Naive thymus-derived CD8-positive, alpha-beta T cell (primary cell): Measurements from ENCODE around the gene SLC25A27. TPM values are rescaled to one million over a fixed set of nuclear protein-coding genes. Genes with fewer than 3 reads are reported as not detected.
A peak's percentile ranks its signal among the peaks of the same experiment; 100 is the strongest.

Source experiments
- ATAC-seq, 2 donors: fragments of 150-1000 bp; cut with Tn5 transposase in 1 of 2; sonication (Bioruptor Pico), chemical (Tn5 transposase) in 1 of 2; 1 replicate in 1 of 2; 2 replicates in 1 of 2; pipeline ENCODE4 v1.10.0; 2021; ENCODE audit warnings: mild to moderate bottlenecking in 2 of 2, moderate library complexity in 2 of 2
- POLR2A ChIA-PET: fragments of 350-600 bp; sonication (Branson Sonifier 250); formaldehyde crosslinking; loops from one replicate; lab custom pipeline; 2021; ENCODE audit warnings: antibody characterized with exemption; lab: Charles Lee
- DNase-seq, 10 donors: peaks; one replicate each; pipeline versions ENCODE4 v3.0.0 to v3.0.0-alpha.2; 2020 to 2022
- H3K27ac Mint-ChIP-seq, 10 donors: one replicate each; pipeline ENCODE4 v1.8.0; 2020 to 2022; ENCODE audit warnings: mild to moderate bottlenecking in 10 of 10, mixed read lengths in 10 of 10, moderate library complexity in 4 of 10, inconsistent platforms in 1 of 10
- H3K27me3 Mint-ChIP-seq, 5 donors: one replicate each; pipeline ENCODE4 v1.8.0; 2021 to 2022; ENCODE audit warnings: mixed read lengths in 5 of 5
- H3K36me3 Mint-ChIP-seq, 3 donors: one replicate each; pipeline ENCODE4 v1.8.0; 2020 to 2022; ENCODE audit warnings: mixed read lengths in 3 of 3, mild to moderate bottlenecking in 2 of 3, inconsistent platforms in 1 of 3
- H3K4me1 Mint-ChIP-seq, 4 donors: one replicate each; pipeline ENCODE4 v1.8.0; 2021 to 2022; ENCODE audit warnings: mixed read lengths in 4 of 4
- H3K4me3 Mint-ChIP-seq, 10 donors: one replicate each; pipeline ENCODE4 v1.8.0; 2020 to 2022; ENCODE audit warnings: mild to moderate bottlenecking in 10 of 10, mixed read lengths in 10 of 10, moderate library complexity in 6 of 10, inconsistent platforms in 1 of 10
- H3K9me3 Mint-ChIP-seq, 9 donors: one replicate each; pipeline ENCODE4 v1.8.0; 2020 to 2022; ENCODE audit warnings: mixed read lengths in 9 of 9, mild to moderate bottlenecking in 3 of 9, inconsistent platforms in 1 of 9, moderate library complexity in 1 of 9
- polyA plus RNA-seq, 3 donors: library from polyadenylated mRNA; unstranded; fragments of 300-500 nt; fragmentation: Illumina TruSeq; gene quantifications; one replicate each; pipeline ENCODE4 v1.2.3, GENCODE V29; 2021
- total RNA-seq, 8 experiments: library from RNA in 2 of 8; stranded (reverse) in 2 of 8; gene quantifications; one replicate each; pipeline ENCODE4 v1.2.3 and lab custom pipeline; 2021 to 2026

The SLC25A27 gene
- total RNA-seq (1 to 10 TPM; 5.2 to 9.2 TPM), polyA plus RNA-seq (not detected), total RNA-seq (lab: John Stamatoyannopoulos, UW) (0.19 to 4.3 (median 1.6) reads per million in 6 experiments)

DNA sequence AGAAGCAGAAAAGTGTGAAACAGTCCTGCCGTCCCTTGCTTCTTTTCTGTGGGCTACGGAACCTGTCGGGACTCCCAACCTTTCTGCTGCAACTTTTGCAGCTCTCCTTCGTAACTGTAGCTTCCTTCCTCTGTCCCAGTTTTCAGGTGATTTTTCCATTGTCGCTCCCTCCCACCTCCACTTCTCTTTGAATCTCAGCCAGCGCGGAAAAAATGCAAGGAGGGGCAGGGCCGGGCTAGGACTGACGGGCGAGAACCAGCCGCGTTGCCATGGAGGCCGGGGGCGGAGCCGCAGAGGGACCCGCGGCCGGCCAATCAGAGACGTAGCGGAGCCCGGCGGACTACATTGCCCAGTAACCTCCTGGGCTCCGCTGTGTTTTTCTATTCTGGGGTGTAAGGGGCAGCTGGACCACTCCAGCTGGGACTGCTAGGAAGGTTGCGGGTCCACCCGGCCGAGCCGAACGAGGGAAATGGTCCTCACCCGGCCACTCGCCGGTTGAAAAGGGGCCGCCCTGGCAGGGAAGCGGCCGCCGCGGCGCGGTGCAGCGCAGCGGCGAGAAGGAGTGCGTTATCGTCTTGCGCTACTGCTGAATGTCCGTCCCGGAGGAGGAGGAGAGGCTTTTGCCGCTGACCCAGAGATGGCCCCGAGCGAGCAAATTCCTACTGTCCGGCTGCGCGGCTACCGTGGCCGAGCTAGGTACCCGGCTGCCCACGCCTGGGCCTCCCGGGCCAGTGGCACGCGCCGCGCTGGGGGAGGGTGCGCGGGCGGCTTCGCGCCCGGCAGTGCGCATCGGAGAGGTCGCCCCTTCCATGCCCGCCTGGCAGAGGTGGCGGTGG lies at the start of gene SLC25A27, which contains the start of gene CYP39A1:
TSS of gene SLC25A27 (plus strand) at position 373 of the 836 bp plus-strand sequence. CDS start at position 591, 218 bp downstream.
TSS of gene CYP39A1 (minus strand) at position 216 of the 836 bp plus-strand sequence. CDS start 236 bp downstream, outside the sequence.
- DNase-seq (peak; percentile 57 to 86 (median 70)), ATAC-seq (peak; percentile 97 to 98)
- Mint-ChIP-seq H3K9me3 (peaks cover 0 to 2% (median 0%) of the 10 kb centered on the region in 9 donors), H3K27ac (peak within 1 kb of the TSS in 6 of 10 donors; percentile 1 to 67 (median 56)), H3K4me1 (peaks cover 11 to 19% (median 15%) of the 10 kb centered on the region in 4 donors), H3K27me3 (peaks cover 28 to 55% (median 30%) of the 10 kb centered on the region in 5 donors), H3K4me3 (peak within 1 kb of the TSS; percentile 82 to 96 (median 91)), H3K36me3 (peaks cover 0 to 4% (median 0%) of the 10 kb centered on the region in 3 donors)
- POLR2A ChIA-PET, result no interaction called here

DNA sequence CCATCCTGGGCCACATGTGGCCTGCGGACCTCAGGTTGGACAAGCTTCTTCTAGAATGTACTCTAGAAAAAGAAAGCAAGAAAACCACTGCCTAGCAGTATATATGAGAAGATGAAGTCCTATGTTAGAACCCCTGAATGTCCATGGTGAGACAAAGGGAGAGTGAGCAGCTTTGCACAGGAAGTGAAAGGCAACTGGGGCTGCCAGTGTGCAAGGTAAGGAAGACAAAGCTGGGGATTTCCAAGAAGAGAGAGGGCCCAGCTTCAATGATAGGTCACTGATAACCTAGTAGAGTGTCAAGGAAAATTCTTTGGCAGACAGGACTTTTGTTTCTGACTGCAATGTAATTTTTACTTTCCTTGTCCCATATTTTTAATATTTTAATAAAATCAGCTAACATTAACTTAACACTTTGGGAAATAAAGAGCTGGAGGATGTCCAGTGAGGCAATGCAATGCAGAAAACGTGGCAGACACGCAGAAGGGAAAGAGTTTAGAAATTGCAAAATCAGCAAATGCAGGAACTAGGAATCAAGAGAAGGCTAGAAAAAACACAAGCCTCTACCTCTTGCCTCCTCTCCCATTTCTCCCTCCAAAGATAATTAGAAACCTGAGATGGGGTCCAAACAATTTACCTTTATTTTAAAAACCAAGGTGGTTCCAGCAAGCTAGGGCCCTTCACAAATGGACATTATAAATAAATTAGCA lies 47.5 kb upstream of the SLC25A27 start:
- H3K9me3 Mint-ChIP-seq, result no peaks in the 10 kb centered on the region
- DNase-seq, result no peak
- ATAC-seq, result no peak
- H3K4me1 Mint-ChIP-seq, result no peaks in the 10 kb centered on the region
- peaks cover 12 to 22% (median 15%) of the 10 kb centered on the region in 5 donors for H3K27me3 Mint-ChIP-seq
- no peak overlapping the region for H3K27ac Mint-ChIP-seq
- H3K36me3 Mint-ChIP-seq, result no peaks in the 10 kb centered on the region
- no peak overlapping the region for H3K4me3 Mint-ChIP-seq
- POLR2A ChIA-PET, result no interaction called here

- POLR2A ChIA-PET, result no interaction called here
- peaks cover 6 to 15% (median 7%) of the 10 kb centered on the region in 5 donors for H3K27me3 Mint-ChIP-seq
- H3K9me3 Mint-ChIP-seq, result no peaks in the 10 kb centered on the region
- H3K4me3 Mint-ChIP-seq, result no peak overlapping the region
- H3K27ac Mint-ChIP-seq, result no peak overlapping the region
- ATAC-seq, result no peak
- no peak for DNase-seq
- H3K36me3 Mint-ChIP-seq, result no peaks in the 10 kb centered on the region
- H3K4me1 Mint-ChIP-seq, result no peaks in the 10 kb centered on the region
Observed at GRCh38 chr6:46606338-46606737, 46.4 kb upstream of the SLC25A27 start.

DNA sequence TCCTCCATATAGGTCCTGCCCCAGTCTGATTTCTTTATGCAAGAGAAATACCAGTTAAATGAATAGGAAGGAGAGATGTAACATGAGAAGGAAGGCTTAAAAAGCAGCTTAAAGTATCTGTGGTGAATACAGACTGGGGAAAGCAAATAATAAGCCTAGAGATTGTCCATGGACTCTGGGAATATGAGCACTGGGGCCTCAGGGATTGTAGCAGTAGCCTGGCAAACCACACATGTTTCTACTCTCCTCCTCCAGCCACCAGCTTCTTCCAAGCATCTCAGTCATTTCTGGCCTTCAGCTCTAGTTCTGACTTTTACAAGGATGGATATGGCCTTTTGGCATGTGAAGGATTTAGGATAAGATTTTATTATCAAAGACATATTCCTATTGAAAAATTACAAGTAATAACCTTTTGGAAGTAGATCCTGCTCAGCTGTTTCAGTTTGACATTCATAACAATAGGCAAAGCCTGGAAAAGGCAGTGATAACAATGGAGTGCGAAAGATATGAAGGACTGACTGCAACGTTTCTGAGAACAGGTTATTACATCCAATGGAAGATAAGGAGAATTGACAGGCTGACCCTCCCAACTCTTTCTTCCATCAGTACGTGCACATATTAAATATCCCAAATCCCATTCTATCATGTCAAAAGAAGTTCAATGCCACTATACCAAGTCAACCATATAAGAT lies 41.8 kb upstream of the SLC25A27 start:
- peaks cover 8 to 20% (median 10%) of the 10 kb centered on the region in 5 donors for H3K27me3 Mint-ChIP-seq
- POLR2A ChIA-PET, result no interaction called here
- no peak overlapping the region for H3K27ac Mint-ChIP-seq
- no peaks in the 10 kb centered on the region for H3K4me1 Mint-ChIP-seq
- no peak overlapping the region for H3K4me3 Mint-ChIP-seq
- DNase-seq, result no peak
- H3K9me3 Mint-ChIP-seq, result no peaks in the 10 kb centered on the region
- ATAC-seq, result no peak
- H3K36me3 Mint-ChIP-seq, result no peaks in the 10 kb centered on the region

DNA sequence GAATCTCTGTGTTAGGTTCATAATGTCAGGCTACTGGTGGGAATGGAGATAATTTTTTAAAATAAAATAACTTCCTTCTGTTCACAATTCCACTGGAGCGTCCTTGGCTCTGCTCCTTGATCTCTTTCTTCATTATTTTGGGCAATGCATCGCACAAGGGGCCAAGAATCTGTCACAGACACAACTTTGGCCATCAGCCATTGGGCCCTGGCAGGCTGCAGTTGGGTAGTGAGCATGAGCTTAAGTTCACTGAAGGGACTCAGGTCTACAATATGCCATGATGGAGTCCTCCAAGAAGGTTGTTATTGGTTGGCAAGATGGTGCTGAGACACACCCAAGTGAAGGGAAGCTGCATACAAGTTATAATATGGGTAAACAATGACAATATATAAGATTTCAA lies 40.1 kb upstream of the SLC25A27 start:
- ATAC-seq, result no peak
- H3K9me3 Mint-ChIP-seq, result no peaks in the 10 kb centered on the region
- POLR2A ChIA-PET, result no interaction called here

GRCh38 chr6:46618726-46619125 lies 34.0 kb upstream of the SLC25A27 start:
- peaks cover 16 to 29% (median 25%) of the 10 kb centered on the region in 5 donors for H3K27me3 Mint-ChIP-seq
- no peaks in the 10 kb centered on the region for H3K4me1 Mint-ChIP-seq

More for the DNA sequence above, 40.1 kb upstream of the SLC25A27 start:
- Mint-ChIP-seq H3K4me3 (no peak overlapping the region), H3K4me1 (no peaks in the 10 kb centered on the region), H3K27ac (no peak overlapping the region), H3K27me3 (peaks cover 16 to 26% (median 19%) of the 10 kb centered on the region in 5 donors), H3K36me3 (no peaks in the 10 kb centered on the region)
- DNase-seq, result no peak

DNA sequence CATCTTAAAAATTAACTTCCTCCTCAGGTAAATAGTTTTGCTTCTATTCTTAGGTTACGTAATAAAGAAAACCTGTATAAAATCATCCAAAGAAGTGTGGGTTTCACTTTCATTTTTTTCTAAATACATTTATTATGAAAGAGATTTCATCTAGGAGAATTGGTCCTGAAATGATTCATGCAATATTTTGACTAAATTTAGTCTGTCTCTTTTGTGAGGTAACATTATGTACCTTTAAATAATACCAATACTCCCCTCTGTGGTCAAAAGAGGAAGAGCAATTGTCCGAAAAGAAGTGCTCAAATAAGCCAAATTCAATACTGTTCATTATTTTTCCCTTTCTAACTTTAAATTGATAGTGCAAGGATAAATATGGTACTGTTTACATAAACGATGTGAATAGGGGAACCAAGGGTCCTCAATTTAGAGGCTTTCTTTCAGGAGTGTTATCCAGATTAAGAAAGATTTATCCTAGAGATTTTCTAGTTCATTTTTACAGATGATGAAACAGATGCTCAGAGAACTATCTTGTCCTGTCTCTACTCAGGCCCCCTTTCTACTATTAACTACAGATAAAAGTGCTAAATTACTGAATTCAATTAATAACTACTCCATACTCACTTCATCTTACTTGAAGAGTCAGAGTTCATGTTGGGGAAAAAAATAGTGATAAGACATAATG lies 26.4 kb upstream of the SLC25A27 start:
- POLR2A ChIA-PET, result no interaction called here
- no peaks in the 10 kb centered on the region for H3K9me3 Mint-ChIP-seq
- peaks cover 0 to 5% (median 2%) of the 10 kb centered on the region in 4 donors for H3K4me1 Mint-ChIP-seq

More at GRCh38 chr6:46618726-46619125, 34.0 kb upstream of the SLC25A27 start:
- no peak for DNase-seq
- no peak overlapping the region for H3K27ac Mint-ChIP-seq
- H3K4me3 Mint-ChIP-seq, result no peak overlapping the region
- no peak for ATAC-seq
- H3K9me3 Mint-ChIP-seq, result peaks cover 0 to 1% (median 0%) of the 10 kb centered on the region in 9 donors
- POLR2A ChIA-PET, result no interaction called here
- H3K36me3 Mint-ChIP-seq, result no peaks in the 10 kb centered on the region

GRCh38 chr6:46626976-46627375 lies 25.8 kb upstream of the SLC25A27 start:
- peaks cover 0 to 5% (median 2%) of the 10 kb centered on the region in 4 donors for H3K4me1 Mint-ChIP-seq
- peaks cover 0 to 11% (median 8%) of the 10 kb centered on the region in 5 donors for H3K27me3 Mint-ChIP-seq
- H3K9me3 Mint-ChIP-seq, result no peaks in the 10 kb centered on the region
- DNase-seq (no peak), ATAC-seq (no peak)
- POLR2A ChIA-PET, result no interaction called here
- no peak overlapping the region for H3K27ac Mint-ChIP-seq
- H3K36me3 Mint-ChIP-seq, result no peaks in the 10 kb centered on the region
- H3K4me3 Mint-ChIP-seq, result no peak overlapping the region

More for the DNA sequence above, 26.4 kb upstream of the SLC25A27 start:
- DNase-seq, result peak in 3 of 10 donors; percentile 12 to 18 (median 13)
- peaks cover 0 to 11% (median 8%) of the 10 kb centered on the region in 5 donors for H3K27me3 Mint-ChIP-seq
- no peak for ATAC-seq
- peak overlapping the region in 2 of 10 donors; percentile 0 to 22 for H3K27ac Mint-ChIP-seq
- H3K4me3 Mint-ChIP-seq, result peak overlapping the region in 8 of 10 donors; percentile 1 to 52 (median 34)
- H3K36me3 Mint-ChIP-seq, result no peaks in the 10 kb centered on the region

GRCh38 chr6:46628498-46628897 lies 24.3 kb upstream of the SLC25A27 start:
- POLR2A ChIA-PET, result no interaction called here
- no peak for ATAC-seq
- Mint-ChIP-seq H3K9me3 (no peaks in the 10 kb centered on the region), H3K36me3 (no peaks in the 10 kb centered on the region), H3K4me1 (peaks cover 0 to 5% (median 2%) of the 10 kb centered on the region in 4 donors), H3K27ac (no peak overlapping the region), H3K27me3 (peaks cover 0 to 7% (median 6%) of the 10 kb centered on the region in 5 donors), H3K4me3 (no peak overlapping the region)
- DNase-seq, result no peak

- peaks cover 0 to 5% (median 2%) of the 10 kb centered on the region in 4 donors for H3K4me1 Mint-ChIP-seq
- H3K36me3 Mint-ChIP-seq, result no peaks in the 10 kb centered on the region
- H3K27me3 Mint-ChIP-seq, result peaks cover 0 to 5% (median 2%) of the 10 kb centered on the region in 5 donors
- ATAC-seq (no peak), DNase-seq (no peak)
- POLR2A ChIA-PET, result no interaction called here
- H3K9me3 Mint-ChIP-seq, result no peaks in the 10 kb centered on the region
- H3K4me3 Mint-ChIP-seq, result no peak overlapping the region
- H3K27ac Mint-ChIP-seq, result no peak overlapping the region
Observed at GRCh38 chr6:46628976-46629375, 23.8 kb upstream of the SLC25A27 start.

- ATAC-seq, result no peak
- H3K9me3 Mint-ChIP-seq, result no peaks in the 10 kb centered on the region
- H3K36me3 Mint-ChIP-seq, result no peaks in the 10 kb centered on the region
- peaks cover 0 to 4% (median 2%) of the 10 kb centered on the region in 5 donors for H3K27me3 Mint-ChIP-seq
- H3K4me3 Mint-ChIP-seq, result no peak overlapping the region
- DNase-seq, result no peak
- H3K27ac Mint-ChIP-seq, result no peak overlapping the region
- H3K4me1 Mint-ChIP-seq, result peaks cover 0 to 5% (median 2%) of the 10 kb centered on the region in 4 donors
- POLR2A ChIA-PET, result no interaction called here
Observed at GRCh38 chr6:46629691-46630090, 23.1 kb upstream of the SLC25A27 start.

DNA sequence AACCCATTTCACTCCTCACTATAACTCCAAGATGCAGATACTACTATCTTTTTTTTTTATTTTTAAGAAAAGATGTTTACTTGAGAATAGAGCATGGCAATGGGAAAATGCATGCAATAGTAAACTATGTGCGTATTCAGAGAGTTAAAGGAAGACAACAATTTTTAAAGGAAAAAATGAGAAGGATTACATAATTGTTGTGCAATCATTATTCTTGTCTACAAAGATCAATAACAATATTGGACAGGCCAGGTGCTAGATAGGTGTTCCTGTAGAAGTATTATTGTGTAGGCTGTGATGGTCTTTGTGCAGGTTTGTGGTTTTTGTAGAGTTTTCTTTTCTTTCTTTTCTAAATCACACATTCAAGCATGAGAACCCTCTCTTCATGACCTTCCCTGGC lies 20.7 kb upstream of the SLC25A27 start:
- peaks cover 0 to 3% (median 2%) of the 10 kb centered on the region in 5 donors for H3K27me3 Mint-ChIP-seq

More for the DNA sequence above, 20.7 kb upstream of the SLC25A27 start:
- DNase-seq (no peak), ATAC-seq (no peak)
- Mint-ChIP-seq H3K4me1 (no peaks in the 10 kb centered on the region), H3K4me3 (no peak overlapping the region), H3K9me3 (no peaks in the 10 kb centered on the region), H3K36me3 (no peaks in the 10 kb centered on the region), H3K27ac (no peak overlapping the region)
- POLR2A ChIA-PET, result no interaction called here
